Inferior parietal cortex (tissue), 1 donor: ENCODE measurements around the gene THOC2.
"Not testable (repeated sequence)": the region's sequence is repeated elsewhere in the genome, so short reads cannot be mapped to it uniquely, and the experiment has no call there.

ENCODE experiments used
- DNase-seq: peaks from one replicate; pipeline ENCODE4 v3.0.0-alpha.2; 2016; ENCODE audit errors: extremely low spot score

The THOC2 gene

DNA sequence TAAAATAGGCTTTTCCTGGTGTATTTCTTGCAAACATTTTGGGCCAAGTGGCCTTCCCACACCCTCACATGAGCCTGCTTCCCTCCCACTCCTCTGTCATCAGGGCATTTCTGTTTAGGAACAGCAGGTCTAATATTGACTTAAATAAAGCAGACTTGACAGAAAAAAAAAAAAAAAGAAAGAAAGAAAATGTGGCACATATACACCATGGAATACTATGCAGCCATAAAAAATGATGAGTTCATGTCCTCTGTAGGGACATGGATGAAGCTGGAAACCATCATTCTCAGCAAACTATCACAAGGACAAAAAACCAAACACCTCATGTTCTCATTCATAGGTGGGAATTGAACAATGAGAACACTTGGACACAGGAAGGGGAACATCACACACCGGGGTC, 2.3 kb upstream of the THOC2 start:
- not testable (repeated sequence) for DNase-seq

DNA sequence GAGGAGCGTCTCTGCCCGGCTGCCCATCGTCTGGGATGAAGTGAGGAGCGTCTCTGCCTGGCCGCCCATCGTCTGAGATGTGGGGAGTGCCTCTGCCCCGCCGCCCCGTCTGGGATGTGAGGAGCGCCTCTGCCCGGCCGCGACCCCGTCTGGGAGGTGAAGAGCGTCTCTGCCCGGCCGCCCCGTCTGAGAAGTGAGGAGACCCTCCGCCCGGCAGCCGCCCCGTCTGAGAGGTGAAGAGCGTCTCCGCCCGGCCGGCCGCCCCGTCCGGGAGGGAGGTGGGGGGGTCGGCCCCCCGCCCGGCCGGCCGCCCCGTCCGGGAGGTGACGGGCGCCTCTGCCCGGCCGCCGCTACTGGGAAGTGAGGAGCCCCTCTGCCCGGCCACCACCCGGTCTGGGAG, 1.2 kb upstream of the THOC2 start:
- not testable (repeated sequence) for DNase-seq

DNA sequence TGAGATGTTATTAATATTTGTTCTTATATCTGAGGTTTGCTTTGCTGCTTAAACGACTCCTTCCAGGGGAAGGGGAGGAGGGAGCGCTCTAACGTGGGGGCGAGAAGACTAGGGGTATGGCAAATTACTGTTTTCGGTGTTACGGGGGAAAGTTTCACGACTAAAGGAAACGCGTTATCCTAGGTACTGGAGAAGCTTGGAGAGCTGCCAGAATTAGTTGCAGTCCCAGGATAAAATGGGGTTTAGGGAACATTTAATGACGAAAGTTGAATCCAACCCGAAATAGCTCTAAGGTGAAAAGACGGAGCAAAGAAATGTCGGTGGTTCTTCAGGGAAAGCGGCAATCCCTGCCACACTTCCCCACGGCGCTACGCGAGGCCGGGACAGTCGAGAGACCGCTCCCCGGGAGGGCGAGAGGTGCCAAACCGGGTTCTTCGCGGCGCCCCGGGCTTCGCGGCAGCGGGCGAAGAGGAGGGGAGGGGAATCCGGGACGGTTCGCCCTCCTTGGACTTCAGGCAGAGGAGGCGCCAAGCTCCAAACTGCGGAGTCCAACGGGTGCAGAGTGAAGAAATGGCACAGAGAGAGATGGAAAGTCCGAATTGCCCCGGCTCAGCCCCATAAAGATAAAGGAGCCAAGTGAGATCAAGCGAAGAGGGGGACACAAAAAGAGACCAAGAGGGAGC, 724 bp downstream of the THOC2 start:
- DNase-seq = no peak

DNA sequence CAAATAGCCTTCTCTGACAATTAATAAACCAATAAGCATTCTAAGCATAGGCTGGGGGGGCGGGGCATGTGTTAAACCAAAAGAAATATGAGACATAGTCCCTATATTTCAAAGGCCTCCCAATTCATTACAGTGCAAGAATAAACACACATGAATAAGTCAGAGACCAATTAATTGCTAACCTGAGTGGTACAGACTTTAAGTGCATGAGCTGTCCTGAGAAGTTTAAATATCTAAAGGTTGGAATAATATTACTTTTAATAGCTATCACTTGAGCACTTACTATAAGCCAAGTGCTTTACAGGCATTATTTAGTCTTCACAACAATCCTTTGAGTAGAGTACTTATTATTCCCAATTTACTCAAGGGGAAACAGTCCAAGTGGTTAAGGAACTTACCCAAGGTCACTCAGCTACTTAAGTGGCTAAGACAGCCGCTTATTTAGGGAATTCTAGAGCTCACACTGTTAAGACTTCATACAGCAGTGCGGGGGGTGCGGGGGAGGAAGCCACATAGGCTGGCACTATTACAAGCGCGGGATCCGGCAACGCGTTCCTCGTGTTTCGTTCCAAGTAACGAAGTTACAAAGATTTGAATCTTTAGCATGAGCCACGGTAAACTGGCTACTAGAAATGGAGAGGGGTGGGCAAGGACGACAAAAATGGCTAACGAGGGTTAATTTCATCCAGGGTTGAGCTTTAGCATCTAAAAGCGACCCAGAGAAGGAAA, 1.4 kb downstream of the THOC2 start:
- DNase-seq = no peak

DNA sequence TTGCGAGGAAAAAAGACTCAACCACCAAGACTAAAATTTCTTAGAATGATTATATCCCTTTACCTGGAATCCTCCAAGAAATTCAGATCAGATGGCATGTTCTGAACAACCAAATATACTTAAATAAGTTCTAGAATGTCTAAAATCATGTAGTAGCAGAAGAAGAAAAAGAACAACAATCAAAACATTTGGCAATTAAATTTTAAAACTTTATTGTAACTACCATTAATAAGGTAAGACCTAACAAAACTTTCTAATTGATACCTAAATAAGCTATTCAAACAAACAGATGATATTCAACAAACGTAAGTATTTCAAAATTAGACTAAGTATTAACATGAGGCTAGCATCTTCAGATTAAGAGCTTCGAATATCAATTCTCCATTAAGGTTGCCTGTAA, 4.3 kb downstream of the THOC2 start:
- no peak for DNase-seq

DNA sequence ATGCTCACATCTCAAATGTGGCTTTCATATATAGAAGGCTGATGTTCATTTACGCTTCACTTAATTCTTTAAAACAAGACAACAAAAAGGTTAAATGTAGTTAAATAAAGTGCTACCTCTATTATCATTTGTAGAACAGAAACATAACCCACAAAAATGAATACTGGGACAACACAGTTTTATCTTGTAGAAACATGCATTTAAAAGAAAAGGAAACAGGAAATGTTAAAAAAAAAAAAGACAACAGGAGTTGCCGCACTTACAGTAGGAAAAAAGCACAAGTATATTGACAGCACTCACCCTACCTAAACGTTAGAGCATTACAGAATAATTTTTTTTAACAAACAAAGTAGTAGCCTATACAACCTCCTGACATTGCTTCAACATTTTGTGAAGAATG, 4.8 kb downstream of the THOC2 start:
- no peak for DNase-seq

DNA sequence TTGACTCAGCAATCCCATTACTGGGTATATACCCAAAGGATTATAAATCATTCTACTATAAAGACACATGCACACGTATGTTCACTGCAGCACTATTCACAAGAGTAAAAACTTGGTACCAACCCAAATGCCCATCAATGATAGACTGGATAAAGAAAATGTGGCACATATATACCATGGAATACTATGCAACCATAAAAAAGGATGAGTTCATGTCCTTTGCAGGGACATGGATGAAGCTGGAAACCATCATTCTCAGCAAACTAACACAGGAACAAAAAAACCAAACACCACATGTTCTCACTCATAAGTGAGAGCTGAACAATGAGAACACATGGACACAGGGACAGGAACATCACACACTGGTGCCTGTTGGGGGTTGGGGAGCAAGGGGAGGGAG, 10.7 kb downstream of the THOC2 start:
- not testable (repeated sequence) for DNase-seq

DNA sequence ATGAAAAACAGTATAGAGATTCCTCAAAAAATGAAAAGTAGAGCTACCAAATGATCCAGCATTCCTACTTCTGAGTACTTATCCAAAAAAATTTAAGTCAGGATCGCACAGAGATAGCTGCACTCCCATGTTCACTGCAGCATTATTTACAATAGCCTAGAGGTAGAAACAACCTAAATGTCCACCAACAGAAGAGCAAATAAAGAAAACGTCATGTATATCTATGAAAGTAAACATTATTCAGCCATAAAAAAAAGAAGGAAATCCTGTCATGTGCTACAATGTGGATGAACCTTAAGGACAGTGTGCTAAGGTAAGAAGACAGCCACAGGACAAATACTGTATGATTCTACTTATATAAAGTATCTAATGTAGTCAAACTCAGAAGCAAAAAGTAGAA, 12.4 kb downstream of the THOC2 start:
- DNase-seq = no peak

DNA sequence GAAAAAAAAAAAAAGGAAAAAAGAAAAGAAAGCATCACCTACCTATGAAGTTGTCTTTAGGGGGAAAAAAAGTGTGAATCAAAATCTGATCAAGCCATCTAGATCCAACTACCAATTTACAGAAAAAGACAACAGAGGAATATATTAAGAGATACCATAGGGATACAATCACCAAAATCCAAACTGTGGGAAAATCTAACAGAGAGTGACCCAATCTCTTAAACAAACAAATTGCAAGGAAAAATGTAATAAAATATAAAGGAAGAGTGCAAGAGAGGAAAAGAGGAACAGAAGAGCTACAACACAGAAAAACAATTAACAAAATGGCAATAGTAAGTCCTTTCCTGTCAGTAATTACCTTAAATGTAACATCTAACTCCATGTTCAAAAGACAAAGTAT, 19.0 kb downstream of the THOC2 start:
- DNase-seq = no peak

DNA sequence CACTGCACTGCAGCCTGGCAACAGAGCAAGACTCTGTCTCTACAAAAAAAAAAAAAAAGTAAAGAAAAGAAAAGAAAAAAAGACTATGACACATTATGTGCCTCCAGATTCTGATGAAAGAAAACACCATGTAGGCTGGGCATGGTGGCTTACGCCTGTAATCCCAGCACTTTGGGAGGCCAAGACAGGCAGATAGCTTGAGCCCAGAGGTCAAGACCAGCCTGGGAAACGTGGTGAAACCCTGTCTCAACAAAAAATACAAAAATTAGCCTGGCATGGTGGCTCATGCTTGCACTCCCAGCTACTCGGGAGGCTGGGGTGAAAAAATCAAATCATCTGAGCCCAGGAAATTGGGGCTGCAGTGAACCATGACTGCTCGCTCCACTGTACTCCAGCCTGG, 19.4 kb downstream of the THOC2 start:
- DNase-seq = no peak

DNA sequence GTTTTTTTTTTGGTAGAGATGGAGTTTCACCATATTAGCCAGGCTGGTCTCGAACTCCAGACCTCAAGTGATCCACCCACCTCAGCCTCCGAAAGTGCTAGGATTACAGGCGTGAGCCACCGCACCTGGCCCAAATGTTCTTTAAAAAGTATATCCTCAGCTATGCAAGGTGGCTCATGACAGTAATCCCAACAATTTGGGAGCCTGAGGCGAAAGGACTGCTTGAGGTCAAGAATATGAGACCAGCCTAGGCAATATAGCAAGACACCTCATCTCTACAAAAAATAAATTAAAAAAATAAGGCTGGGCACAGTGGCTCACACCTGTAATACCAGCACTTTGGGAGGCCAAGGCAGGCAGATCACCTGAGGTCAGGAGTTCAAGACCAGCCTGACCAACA, 21.7 kb downstream of the THOC2 start:
- not testable (repeated sequence) for DNase-seq

DNA sequence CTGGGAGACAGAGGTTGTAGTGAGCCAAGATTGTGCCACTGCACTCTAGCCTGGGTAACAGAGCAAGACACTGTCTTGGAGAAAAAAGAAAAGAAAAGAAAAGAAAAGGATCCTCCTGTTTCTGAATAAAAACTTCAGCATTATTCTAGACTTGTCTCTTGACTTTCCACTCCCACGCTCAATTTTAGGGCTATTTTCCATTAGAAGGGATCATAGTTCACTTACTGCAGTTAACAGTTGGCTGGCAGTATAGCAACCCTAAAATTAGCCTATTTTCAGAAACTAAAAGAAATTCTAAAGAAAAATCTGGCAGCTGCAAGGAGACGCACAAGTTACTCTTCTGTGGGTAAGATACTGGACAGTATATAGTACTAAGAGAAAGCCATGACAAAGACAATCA, 28.1 kb downstream of the THOC2 start:
- DNase-seq = no peak

DNA sequence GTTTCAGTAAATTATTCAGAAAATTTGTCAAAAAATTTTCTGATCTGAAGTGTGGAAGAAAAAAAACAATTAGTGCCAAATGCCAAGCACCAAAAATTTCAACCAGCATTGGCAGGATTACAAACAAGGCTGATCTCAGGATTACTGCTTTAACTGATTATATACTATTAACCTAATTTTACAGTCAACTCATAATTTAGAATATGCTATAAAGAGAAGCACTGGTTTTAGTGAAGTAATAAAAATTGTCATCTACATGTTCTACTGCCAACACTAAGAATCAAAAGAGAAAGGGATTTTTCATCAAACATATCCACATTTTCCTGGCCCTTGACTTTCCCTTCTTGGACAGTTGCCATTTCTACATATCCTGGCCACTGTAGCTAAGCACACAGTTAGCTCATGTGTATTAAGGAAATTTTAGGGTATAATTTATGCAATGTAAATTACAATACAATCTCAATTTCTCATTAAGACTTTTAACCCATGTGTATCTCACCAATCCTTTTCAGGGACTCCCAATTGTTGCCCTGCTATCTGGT, 33.8 kb downstream of the THOC2 start:
- no peak for DNase-seq

DNA sequence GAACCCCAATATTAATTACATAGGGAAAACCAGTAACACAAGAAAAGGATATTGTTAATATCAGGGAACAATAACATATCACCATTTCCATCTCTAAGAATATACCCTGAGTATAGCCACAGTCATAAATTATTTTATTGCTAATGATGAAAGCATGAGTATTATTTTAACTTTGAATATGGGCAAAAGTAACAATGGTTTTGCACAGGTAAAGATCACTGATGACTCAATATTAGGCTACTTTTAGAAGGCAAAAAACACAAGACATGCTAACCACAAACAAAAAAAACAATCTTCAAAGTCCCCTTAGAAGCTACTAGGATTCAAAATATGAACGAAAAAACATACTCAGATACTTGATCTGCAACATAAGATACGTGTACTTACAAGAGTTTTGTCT, 36.5 kb downstream of the THOC2 start:
- DNase-seq = no peak

DNA sequence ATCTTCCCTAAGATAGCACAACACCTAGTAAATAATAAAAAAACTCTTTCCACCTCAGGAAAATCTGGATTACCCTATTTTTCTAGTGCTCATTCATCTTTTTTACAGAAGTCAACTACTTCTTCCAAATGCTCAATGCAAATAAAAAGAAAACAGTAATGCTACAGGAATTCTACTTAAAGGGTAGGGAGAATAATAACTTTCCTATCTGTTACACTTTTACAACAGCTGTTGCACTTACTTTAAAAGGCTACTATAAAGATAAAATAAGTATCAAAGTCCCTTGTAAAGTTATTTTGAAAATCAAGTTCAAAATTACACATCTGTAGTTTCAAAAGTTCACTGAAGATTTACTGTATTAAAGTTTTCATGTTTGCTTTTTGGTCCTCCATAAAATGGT, 37.6 kb downstream of the THOC2 start:
- DNase-seq = no peak

DNA sequence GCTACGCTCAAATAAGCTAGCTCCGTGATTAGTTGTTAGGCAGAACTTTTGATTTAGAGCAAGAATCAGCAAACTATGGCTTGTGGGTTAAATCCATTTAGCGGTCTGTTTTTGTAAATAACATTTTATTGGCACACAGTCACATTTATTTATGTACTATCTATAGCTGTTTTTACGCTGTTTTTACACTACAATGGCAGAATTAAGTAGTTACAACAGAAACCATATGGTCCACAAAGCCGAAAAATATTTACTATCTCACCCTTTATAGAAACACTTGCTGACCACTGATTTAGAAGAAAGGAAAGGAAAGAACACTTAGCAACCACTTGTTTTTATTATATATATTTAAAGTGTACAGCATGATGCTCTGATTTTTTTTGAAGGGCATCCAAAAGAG, 41.1 kb downstream of the THOC2 start:
- no peak for DNase-seq

DNA sequence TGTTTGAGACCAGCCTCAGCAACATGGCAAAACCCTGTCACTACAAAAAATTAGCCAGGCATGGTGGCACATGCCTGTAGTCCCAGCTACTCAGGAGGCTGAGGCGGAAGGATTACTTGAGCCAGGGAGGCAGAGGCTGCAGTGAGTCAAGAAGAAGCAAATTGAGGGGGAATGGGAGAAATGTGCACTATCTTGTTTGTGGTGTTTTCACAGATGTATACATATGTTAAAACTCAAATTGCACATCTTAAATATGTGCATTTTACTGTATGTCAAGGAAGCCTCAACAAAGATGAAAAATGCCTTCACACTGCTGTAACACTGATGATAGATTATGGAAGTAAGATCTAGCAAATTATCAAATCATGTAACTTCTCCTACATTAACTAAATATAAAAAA, 44.3 kb downstream of the THOC2 start:
- no peak for DNase-seq

DNA sequence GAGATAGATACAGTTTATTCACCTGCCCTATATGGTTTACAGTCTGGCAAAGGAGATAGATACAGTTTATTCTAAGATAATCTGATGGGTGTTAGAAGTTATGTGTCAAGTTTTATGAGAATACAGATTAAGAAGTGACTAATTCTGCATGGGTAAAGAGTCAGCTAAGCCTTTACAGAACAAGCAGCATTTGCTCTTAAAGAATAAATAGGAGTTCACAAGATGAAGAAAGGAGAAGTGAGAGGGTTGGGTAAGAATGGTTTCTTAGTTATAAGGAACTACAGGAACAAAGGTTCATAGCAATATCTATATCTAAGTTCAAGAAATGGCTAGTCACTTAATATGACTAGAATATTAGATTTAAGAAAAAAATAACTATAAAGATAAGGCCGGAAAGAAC, 47.6 kb downstream of the THOC2 start:
- no peak for DNase-seq

DNA sequence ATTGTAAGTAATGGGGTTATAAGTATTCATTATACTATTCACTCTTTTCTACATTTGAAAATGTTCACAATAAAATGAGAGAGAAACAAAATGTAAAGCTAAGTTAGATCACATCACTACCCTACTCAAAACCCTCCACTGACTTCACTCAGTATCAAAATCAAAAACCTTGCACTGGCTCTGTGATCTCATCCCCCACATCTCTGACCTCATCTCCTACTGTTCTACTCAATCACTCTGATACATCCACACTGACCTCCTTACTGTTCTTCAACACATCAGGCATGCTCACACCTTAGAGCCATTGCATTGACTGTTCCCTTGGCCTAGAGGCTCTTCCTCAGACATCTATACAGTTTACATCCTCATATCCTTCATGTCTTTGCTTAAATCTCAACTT, 50.7 kb downstream of the THOC2 start:
- DNase-seq = no peak

DNA sequence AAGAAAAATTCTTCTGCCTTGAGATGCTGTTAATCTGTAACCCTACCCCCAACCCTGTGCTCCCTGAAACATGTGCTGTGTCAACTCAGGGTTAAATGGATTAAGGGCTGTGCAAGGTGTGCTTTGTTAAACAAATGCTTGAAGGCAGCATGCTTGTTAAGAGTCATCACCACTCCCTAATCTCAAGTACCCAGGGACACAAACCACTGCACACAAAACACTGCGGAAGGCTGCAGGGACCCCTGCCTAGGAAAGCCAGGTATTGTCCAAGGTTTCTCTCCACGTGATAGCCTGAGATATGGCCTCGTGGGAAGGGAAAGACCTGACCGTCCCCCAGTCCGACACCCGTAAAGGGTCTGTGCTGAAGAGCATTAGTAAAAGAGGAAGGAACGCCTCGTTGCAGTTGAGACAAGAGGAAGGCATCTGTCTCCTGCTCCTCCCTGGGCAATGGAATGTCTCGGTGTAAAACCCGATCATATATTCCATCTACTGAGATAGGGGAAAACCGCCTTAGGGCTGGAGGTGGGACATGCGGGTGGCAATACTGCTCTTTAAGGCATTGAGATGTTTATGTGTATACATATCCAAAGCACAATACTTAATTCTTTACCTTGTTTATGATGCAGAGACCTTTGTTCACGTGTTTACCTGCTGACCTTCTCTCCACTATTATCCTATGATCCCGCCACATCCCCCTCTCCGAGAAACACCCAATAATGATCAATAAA, 53.0 kb downstream of the THOC2 start:
- not testable (repeated sequence) for DNase-seq

DNA sequence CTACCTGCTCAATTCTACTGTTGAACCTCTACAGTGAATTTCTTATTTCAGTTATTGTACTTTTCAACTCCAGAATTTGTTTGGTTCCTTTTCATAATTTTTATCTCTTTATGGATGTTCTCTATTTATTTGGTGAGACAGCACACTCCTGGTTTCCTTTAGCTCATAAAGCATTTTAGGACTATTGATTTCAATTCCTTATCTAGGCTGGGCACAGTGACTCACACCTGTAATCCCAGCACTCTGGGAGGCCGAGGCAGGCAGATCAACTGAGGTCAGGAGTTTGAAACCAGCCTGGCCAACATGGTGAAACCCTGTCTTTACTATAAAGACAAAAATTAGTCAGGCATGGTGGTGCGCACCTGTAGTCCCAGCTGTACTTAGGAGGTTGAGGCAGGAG, 57.7 kb downstream of the THOC2 start:
- no peak for DNase-seq

DNA sequence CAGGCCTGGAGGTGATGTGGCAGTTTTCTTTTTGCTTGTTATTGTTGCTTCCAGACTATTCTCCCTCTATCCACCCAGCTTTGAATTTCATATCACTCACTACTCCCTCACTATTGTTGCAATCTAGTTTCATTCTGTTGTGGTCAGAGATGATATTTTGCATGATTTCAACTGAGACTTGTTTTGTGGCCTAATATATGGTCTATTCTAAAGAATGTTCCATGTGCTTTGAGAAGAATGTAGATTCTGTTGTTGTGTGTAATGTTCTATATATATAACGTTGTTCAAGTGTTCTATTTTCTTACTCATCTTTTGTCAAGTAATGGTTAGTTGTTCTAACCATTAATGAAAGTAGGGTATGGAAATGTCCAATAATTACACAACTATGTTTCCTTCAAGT, 59.0 kb downstream of the THOC2 start:
- no peak for DNase-seq

DNA sequence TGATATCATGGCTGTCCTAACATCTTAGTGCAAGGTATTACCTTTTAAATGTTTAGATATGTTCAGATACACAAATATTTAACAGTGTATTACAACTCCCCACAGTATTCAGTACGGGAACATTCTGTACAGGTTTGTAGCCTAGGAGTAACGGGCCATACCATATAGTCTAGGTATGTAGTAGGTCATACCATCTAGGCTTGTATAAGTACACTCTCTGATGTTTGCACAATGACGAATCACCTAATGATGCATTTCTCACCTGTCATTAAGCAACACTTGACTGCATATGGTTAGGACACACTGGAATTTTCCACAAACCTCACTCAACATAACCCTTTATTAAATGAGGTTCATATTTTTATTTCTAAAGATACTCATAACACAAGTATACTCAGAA, 67.7 kb downstream of the THOC2 start:
- DNase-seq = no peak
